A549 (cell line): ENCODE measurements around the gene C1QBP. TPM values are rescaled to one million over a fixed set of nuclear protein-coding genes. Genes with fewer than 3 reads are reported as not detected.

ENCODE experiments used
- ATAC-seq, 2 experiments: fragments of 200-7000 bp in 1 of 2; fragments of >200 bp in 1 of 2; cut with Nextera tagmentation in 1 of 2; cut with Tn5 transposase in 1 of 2; 3 replicates each; pipeline versions ENCODE4 v1.8.0 to v1.9.1; 2018 to 2020; ENCODE audit warnings: mild to moderate bottlenecking in 1 of 2, moderate library complexity in 1 of 2
- CTCF ChIA-PET: fragments of 300-600 bp; sonication (Branson Sonifier 250); formaldehyde crosslinking; extraction: SDS; loops from one replicate; lab custom pipeline; 2021; ENCODE audit warnings: antibody characterized with exemption, inconsistent platforms; lab: Yijun Ruan, JAX
- POLR2A ChIA-PET: fragments of 350-600 bp; formaldehyde crosslinking; extraction: SDS; loops from one replicate; lab custom pipeline; 2021; ENCODE audit warnings: antibody characterized with exemption, inconsistent platforms; lab: Yijun Ruan, JAX
- DNase-seq, 2 experiments: peaks; one replicate each; pipeline versions ENCODE4 v3.0.0 to v3.0.0-alpha.2; 2011 to 2016; ENCODE audit warnings: low read depth in 1 of 2, low spot score in 1 of 2
- FAIRE-seq: peaks from 2 replicates; lab custom pipeline; 2011; peaks lifted over from hg19 to GRCh38; lab: Jason Lieb, UNC
- H3K27ac ChIP-seq, 2 experiments: fragments of >200 bp; sonication (Bioruptor Twin); formaldehyde crosslinking; 3 replicates each; pipeline ENCODE4 v1.5.1; 2016 to 2017
- H3K4me1 ChIP-seq: fragments of >200 bp; sonication (Bioruptor Twin); formaldehyde crosslinking; 3 replicates; pipeline ENCODE4 v1.6.1; 2016
- H3K4me2 ChIP-seq: fragments of >200 bp; sonication (Bioruptor Twin); formaldehyde crosslinking; 3 replicates; pipeline ENCODE4 v1.6.1; 2016
- H3K4me3 ChIP-seq: fragments of >200 bp; sonication (Bioruptor Twin); formaldehyde crosslinking; 3 replicates; pipeline ENCODE4 v1.5.1; 2016
- H3K9me3 ChIP-seq: fragments of >200 bp; sonication (Bioruptor Twin); formaldehyde crosslinking; 3 replicates; pipeline ENCODE4 v1.6.1; 2016
- CBX2 ChIP-seq: fragments of 200-600 bp; sonication (generic); IDR thresholded peaks from 2 replicates; pipeline ENCODE4 v1.6.1; 2016; ENCODE audit warnings: low read depth, mild to moderate bottlenecking, borderline replicate concordance
- CHD2 ChIP-seq: fragments of 150-350 bp; IDR thresholded peaks from 2 replicates; pipeline ENCODE4 v1.6.1; 2014; ENCODE audit warnings: low read length; ENCODE audit not compliant: partially characterized antibody
- CHD4 ChIP-seq: fragments of 200-600 bp; sonication (generic); IDR thresholded peaks from 2 replicates; pipeline ENCODE4 v1.6.1; 2016; ENCODE audit warnings: antibody characterized with exemption, mild to moderate bottlenecking, borderline replicate concordance
- FOXS1 ChIP-seq: fragments of 250-450 bp; sonication (Bioruptor Pico); IDR thresholded peaks from 2 replicates; pipeline ENCODE4 v1.5.0; 2020; ENCODE audit warnings: mild to moderate bottlenecking, moderate library complexity
- GATA3 ChIP-seq: IDR thresholded peaks from 2 replicates; pipeline ENCODE4 v1.6.1; 2012; ENCODE audit warnings: borderline replicate concordance
- HDAC2 ChIP-seq: fragments of 200-600 bp; sonication (generic); IDR thresholded peaks from 2 replicates; pipeline ENCODE4 v1.6.1; 2016
- HOXA7 ChIP-seq: fragments of 250-450 bp; sonication (Bioruptor Pico); IDR thresholded peaks from 2 replicates; pipeline ENCODE4 v1.5.0; 2020; ENCODE audit warnings: mild to moderate bottlenecking, moderate library complexity
- HOXB13 ChIP-seq: fragments of 250-450 bp; sonication (Bioruptor Pico); IDR thresholded peaks from 2 replicates; pipeline ENCODE4 v1.5.0; 2020; ENCODE audit warnings: low read depth, mild to moderate bottlenecking, moderate library complexity
- JUNB ChIP-seq: fragments of >200 bp; sonication (Bioruptor Twin); formaldehyde crosslinking; IDR thresholded peaks from 2 replicates; pipeline ENCODE4 v1.6.1; 2016
- MAFK ChIP-seq: fragments of 450-650 bp; IDR thresholded peaks from 2 replicates; pipeline ENCODE4 v1.6.1; 2014; ENCODE audit not compliant: partially characterized antibody
- MAZ ChIP-seq: fragments of 150-350 bp; IDR thresholded peaks from 2 replicates; pipeline ENCODE4 v1.6.1; 2014; ENCODE audit warnings: antibody characterized with exemption, low read depth, low read length, borderline replicate concordance
- MYC ChIP-seq: IDR thresholded peaks from 2 replicates; pipeline ENCODE4 v1.6.1; 2012; ENCODE audit warnings: mild to moderate bottlenecking, inconsistent platforms, low read length, improper control_type of control experiment, borderline replicate concordance
- NPAS2 ChIP-seq: fragments of 250-450 bp; sonication (Bioruptor Pico); IDR thresholded peaks from 2 replicates; pipeline ENCODE4 v1.8.0; 2022; ENCODE audit warnings: mild to moderate bottlenecking, moderate library complexity, borderline replicate concordance
- PHF8 ChIP-seq: fragments of 200-600 bp; sonication (generic); IDR thresholded peaks from 2 replicates; pipeline ENCODE4 v1.6.1; 2016; ENCODE audit warnings: low read depth, mild to moderate bottlenecking, antibody characterized with exemption, moderate library complexity, borderline replicate concordance
- POLR2A ChIP-seq: IDR thresholded peaks from 2 replicates; pipeline ENCODE4 v1.6.1; 2012; ENCODE audit warnings: mild to moderate bottlenecking, low read length
- RARB ChIP-seq: fragments of 250-450 bp; sonication (Bioruptor Pico); IDR thresholded peaks from 2 replicates; pipeline ENCODE4 v1.8.0; 2021; ENCODE audit warnings: mild to moderate bottlenecking, moderate library complexity
- RCOR1 ChIP-seq: fragments of 150-350 bp; IDR thresholded peaks from 2 replicates; pipeline ENCODE4 v1.6.1; 2014; ENCODE audit warnings: antibody characterized with exemption, low read length, low read depth
- RFX5 ChIP-seq: fragments of 450-650 bp; IDR thresholded peaks from 2 replicates; pipeline ENCODE4 v1.7.1; 2014; ENCODE audit warnings: antibody characterized with exemption, mild to moderate bottlenecking, moderate library complexity
- RNF2 ChIP-seq: fragments of 200-600 bp; sonication (generic); IDR thresholded peaks from 2 replicates; pipeline ENCODE4 v1.6.1; 2016; ENCODE audit warnings: low read depth, mild to moderate bottlenecking, antibody characterized with exemption, moderate library complexity, borderline replicate concordance
- SREBF2 ChIP-seq: fragments of 450-650 bp; IDR thresholded peaks from 2 replicates; pipeline ENCODE4 v1.6.1; 2014; ENCODE audit warnings: mild to moderate bottlenecking, moderate library complexity
- TP53 ChIP-seq: fragments of 250-450 bp; sonication (Bioruptor Pico); IDR thresholded peaks from 2 replicates; pipeline ENCODE4 v1.5.0; 2021; ENCODE audit warnings: mild to moderate bottlenecking, moderate library complexity
- ZC3H11A ChIP-seq: fragments of 450-650 bp; IDR thresholded peaks from 2 replicates; pipeline ENCODE4 v1.6.1; 2014; ENCODE audit warnings: antibody characterized with exemption, mild to moderate bottlenecking
- ZNF302 ChIP-seq: fragments of 250-450 bp; sonication (Bioruptor Pico); IDR thresholded peaks from 2 replicates; pipeline ENCODE4 v1.9.0; 2021; ENCODE audit warnings: inconsistent platforms, mild to moderate bottlenecking, moderate library complexity
- ZSCAN20 ChIP-seq: fragments of 250-450 bp; sonication (Bioruptor Pico); IDR thresholded peaks from 2 replicates; pipeline ENCODE4 v1.8.0; 2022; ENCODE audit warnings: mild to moderate bottlenecking, moderate library complexity
- WGBS: methylation state at CpG from one replicate; pipeline ENCODE4 v1.1.6; 2017; ENCODE audit errors: missing lambda C conversion rate; 5-methylcytosine and 5-hydroxymethylcytosine counted together
- polyA plus RNA-seq, 4 experiments: library from polyadenylated mRNA; depleted of rRNA in 3 of 4; stranded (reverse); fragments of >200 nt; fragmentation: RNase III in 1 of 4; extraction: RNeasy Plus Mini Kit Qiagen cat#74134 plus additional on column Dnase treatment in 1 of 4; gene quantifications; 2 replicates in 3 of 4; 3 replicates in 1 of 4; pipeline ENCODE4 v1.2.3, GENCODE V29; 2011 to 2017
- TF ChIP-seq, protein P1 (sequence below): fragments of 250-450 bp; sonication (Bioruptor Pico); IDR thresholded peaks from 2 replicates; pipeline ENCODE4 v1.5.0; 2021; ENCODE audit warnings: mild to moderate bottlenecking, moderate library complexity, borderline replicate concordance
- TF ChIP-seq, protein P2 (sequence below): fragments of >200 bp; sonication (Bioruptor Twin); formaldehyde crosslinking; IDR thresholded peaks from 3 replicates; pipeline ENCODE4 v1.5.1; 2016
- TF ChIP-seq, protein P3 (sequence below): fragments of 450-650 bp; IDR thresholded peaks from 2 replicates; pipeline ENCODE4 v1.6.1; 2014; ENCODE audit warnings: antibody characterized with exemption

The C1QBP gene
- polyA plus RNA-seq, 2 of the 4 experiments (the other 2 are of a cell fraction), result 557 to 683 TPM

DNA sequence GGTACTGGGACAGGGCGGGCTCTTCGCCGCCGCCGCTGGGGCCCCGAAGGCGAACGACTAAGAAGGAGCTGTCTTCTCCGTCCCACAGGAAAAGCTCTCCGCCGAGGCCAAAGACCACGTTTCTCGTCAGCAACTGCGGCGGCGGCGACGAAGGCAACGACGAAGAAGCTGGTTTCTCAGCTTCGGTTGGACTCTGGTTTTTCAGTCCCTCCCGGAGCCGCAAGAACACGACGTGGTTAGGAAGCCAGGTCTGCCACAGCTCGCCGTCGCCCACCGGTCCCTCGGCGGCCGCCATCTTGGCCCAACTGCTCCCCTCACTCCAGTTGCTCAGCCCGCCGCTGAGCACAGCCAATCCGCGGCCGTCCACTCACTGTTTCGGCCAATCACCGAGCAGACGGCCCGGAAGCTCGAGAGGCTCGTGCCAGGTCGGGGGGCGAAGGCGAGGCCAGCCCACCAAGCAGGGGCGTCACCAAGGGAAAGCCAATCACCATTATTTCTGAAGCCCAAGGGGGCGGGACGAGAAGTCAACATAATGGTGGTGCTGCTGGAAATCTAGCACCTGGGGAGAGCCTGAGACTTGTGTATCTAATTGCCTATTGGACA, 19.5 kb downstream of the C1QBP start, which contains the start of gene NUP88 (continued):
- TF ChIP-seq, protein P1, sequence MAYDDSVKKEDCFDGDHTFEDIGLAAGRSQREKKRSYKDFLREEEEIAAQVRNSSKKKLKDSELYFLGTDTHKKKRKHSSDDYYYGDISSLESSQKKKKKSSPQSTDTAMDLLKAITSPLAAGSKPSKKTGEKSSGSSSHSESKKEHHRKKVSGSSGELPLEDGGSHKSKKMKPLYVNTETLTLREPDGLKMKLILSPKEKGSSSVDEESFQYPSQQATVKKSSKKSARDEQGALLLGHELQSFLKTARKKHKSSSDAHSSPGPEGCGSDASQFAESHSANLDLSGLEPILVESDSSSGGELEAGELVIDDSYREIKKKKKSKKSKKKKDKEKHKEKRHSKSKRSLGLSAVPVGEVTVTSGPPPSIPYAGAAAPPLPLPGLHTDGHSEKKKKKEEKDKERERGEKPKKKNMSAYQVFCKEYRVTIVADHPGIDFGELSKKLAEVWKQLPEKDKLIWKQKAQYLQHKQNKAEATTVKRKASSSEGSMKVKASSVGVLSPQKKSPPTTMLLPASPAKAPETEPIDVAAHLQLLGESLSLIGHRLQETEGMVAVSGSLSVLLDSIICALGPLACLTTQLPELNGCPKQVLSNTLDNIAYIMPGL, result no peak
- TF ChIP-seq HOXA7, result no peak
- TF ChIP-seq ZNF302 (CRISPR knock-in tag), result no peak
- no peak for TF ChIP-seq RARB (CRISPR knock-in tag)
- no peak for TF ChIP-seq SREBF2
- TF ChIP-seq RNF2, result no peak
- TF ChIP-seq HOXB13, result no peak
- no peak for TF ChIP-seq CHD4
- peak; percentile 85 for TF ChIP-seq RFX5
- TF ChIP-seq MAZ, result no peak
- TF ChIP-seq MYC, result peak; percentile 3; the same call in 1 of the 2 replicates
- no peak for TF ChIP-seq ZC3H11A
- TF ChIP-seq NPAS2, result no peak
- TF ChIP-seq FOXS1 (CRISPR knock-in tag), result no peak
- TF ChIP-seq RCOR1, result no peak
- TF ChIP-seq GATA3, result peak; percentile 7; the same call in 1 of the 2 replicates
- TF ChIP-seq CHD2, result no peak
- TF ChIP-seq MAFK, result peak; percentile 15
- peak; percentile 98 for TF ChIP-seq POLR2A
- TF ChIP-seq, protein P2, sequence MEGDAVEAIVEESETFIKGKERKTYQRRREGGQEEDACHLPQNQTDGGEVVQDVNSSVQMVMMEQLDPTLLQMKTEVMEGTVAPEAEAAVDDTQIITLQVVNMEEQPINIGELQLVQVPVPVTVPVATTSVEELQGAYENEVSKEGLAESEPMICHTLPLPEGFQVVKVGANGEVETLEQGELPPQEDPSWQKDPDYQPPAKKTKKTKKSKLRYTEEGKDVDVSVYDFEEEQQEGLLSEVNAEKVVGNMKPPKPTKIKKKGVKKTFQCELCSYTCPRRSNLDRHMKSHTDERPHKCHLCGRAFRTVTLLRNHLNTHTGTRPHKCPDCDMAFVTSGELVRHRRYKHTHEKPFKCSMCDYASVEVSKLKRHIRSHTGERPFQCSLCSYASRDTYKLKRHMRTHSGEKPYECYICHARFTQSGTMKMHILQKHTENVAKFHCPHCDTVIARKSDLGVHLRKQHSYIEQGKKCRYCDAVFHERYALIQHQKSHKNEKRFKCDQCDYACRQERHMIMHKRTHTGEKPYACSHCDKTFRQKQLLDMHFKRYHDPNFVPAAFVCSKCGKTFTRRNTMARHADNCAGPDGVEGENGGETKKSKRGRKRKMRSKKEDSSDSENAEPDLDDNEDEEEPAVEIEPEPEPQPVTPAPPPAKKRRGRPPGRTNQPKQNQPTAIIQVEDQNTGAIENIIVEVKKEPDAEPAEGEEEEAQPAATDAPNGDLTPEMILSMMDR, result no peak
- TF ChIP-seq, protein P3, sequence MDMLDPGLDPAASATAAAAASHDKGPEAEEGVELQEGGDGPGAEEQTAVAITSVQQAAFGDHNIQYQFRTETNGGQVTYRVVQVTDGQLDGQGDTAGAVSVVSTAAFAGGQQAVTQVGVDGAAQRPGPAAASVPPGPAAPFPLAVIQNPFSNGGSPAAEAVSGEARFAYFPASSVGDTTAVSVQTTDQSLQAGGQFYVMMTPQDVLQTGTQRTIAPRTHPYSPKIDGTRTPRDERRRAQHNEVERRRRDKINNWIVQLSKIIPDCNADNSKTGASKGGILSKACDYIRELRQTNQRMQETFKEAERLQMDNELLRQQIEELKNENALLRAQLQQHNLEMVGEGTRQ, result no peak; the same call in 1 of the 2 replicates
- no peak for TF ChIP-seq ZSCAN20 (CRISPR knock-in tag)
- TF ChIP-seq TP53 (CRISPR knock-in tag), result no peak
- no peak for TF ChIP-seq CBX2

DNA sequence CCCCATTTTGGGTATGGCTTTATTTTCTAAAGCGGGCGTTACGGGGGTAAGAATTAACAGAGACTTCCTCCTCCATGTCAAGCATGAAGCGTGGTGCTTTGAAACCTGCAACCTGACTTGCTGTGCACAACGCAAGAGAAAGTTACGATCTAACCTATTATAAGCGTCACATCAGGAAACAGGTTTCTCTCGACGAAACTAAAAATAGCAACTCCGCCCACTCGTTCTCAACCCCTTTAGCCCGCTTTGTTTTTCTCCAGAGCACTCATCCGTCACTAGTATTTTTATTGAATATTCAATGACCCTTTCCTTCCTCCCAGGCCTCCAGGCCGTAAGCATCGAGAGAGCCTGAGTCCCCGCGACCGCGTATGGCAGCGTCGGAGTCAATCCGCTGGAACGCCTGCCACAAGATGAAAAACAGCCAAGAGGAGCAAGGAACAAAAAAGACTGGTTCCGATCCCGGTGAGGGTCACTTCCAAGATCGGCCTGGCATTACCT, 20.0 kb downstream of the C1QBP start:
- Histone ChIP-seq H3K27ac (peak overlapping the region; percentile 89 to 90), H3K4me1 (peaks cover 44% of the 10 kb centered on the region), H3K9me3 (no peaks in the 10 kb centered on the region), H3K4me2 (peak overlapping the region; percentile 91), H3K4me3 (peak overlapping the region; percentile 78)
- ChIA-PET CTCF (interaction anchor here (0.5 to 3.6 kb wide), 6 partner anchors 11 to 1181 kb away, joined by 3 to 54 read pairs (median 3); partner anchors contain the start of gene C1QBP), POLR2A (interaction anchor here (0.6 to 1.3 kb wide), 13 partner anchors 9 to 227 kb away, joined by 3 to 18 read pairs (median 5); partner anchors contain the start of genes C1QBP, DERL2, DHX33 and MIS12)
- 2% methylated on average over 26 of the region's 26 CpGs for WGBS
- no peak for FAIRE-seq
- peak; percentile 13 to 19; a peak in 5 of 6 replicates for ATAC-seq
- DNase-seq, result peak in 1 of 2 experiments; percentile 34
- no peak for TF ChIP-seq MAZ
- no peak for TF ChIP-seq PHF8
- TF ChIP-seq, protein P1, result no peak
- TF ChIP-seq HDAC2, result no peak
- TF ChIP-seq JUNB, result no peak
- TF ChIP-seq CHD4, result no peak
- TF ChIP-seq ZSCAN20 (CRISPR knock-in tag), result no peak
